DOHH2 (cell line): ENCODE results near the gene LRRC61.

Experiments
- H3F3A ChIP-seq: fragments of 200-600 bp; sonication (generic), shearing (Covaris generic); 2 replicates; pipeline ENCODE4 v1.6.0; 2016; ENCODE audit warnings: antibody characterized with exemption, mild to moderate bottlenecking; ENCODE audit not compliant: control insufficient read depth, insufficient read depth
- H3K27ac ChIP-seq: fragments of 200-600 bp; sonication (generic); 2 replicates; pipeline ENCODE4 v1.5.1; 2014; ENCODE audit warnings: low read depth, mild to moderate bottlenecking, low read length, moderate library complexity
- H3K27me3 ChIP-seq: fragments of 200-600 bp; sonication (generic); 2 replicates; pipeline ENCODE4 v1.6.1; 2014; ENCODE audit warnings: mild to moderate bottlenecking, low read length, mixed read lengths; ENCODE audit not compliant: control insufficient read depth
- H3K36me3 ChIP-seq: fragments of 200-600 bp; sonication (generic); 2 replicates; pipeline ENCODE4 v1.6.1; 2014; ENCODE audit warnings: mild to moderate bottlenecking, low read length, moderate library complexity, mixed read lengths; ENCODE audit not compliant: control insufficient read depth
- H3K4me1 ChIP-seq: fragments of 200-600 bp; sonication (generic); 2 replicates; pipeline ENCODE4 v1.6.1; 2014; ENCODE audit warnings: mild to moderate bottlenecking, low read length, mixed read lengths; ENCODE audit not compliant: control insufficient read depth
- H3K4me2 ChIP-seq: fragments of 200-600 bp; sonication (generic); 2 replicates; pipeline ENCODE4 v1.6.0; 2014; ENCODE audit warnings: mild to moderate bottlenecking, low read length, moderate library complexity
- H3K4me3 ChIP-seq: fragments of 200-600 bp; sonication (generic); 2 replicates; pipeline ENCODE4 v1.5.1; 2014; ENCODE audit warnings: mild to moderate bottlenecking, low read length, mixed read lengths
- H3K79me2 ChIP-seq: fragments of 200-600 bp; sonication (generic); 2 replicates; pipeline ENCODE4 v1.6.1; 2014; ENCODE audit warnings: mild to moderate bottlenecking, low read length, mixed read lengths; ENCODE audit not compliant: control insufficient read depth
- H3K9me2 ChIP-seq: fragments of 200-600 bp; sonication (generic); replicated peaks from 2 replicates; pipeline ENCODE4 v1.6.1; 2014; ENCODE audit warnings: mild to moderate bottlenecking, low read length, mixed read lengths; ENCODE audit not compliant: control insufficient read depth
- H3K9me3 ChIP-seq: fragments of 200-600 bp; sonication (generic); 2 replicates; pipeline ENCODE4 v1.6.1; 2014; ENCODE audit warnings: antibody characterized with exemption, low read length, mixed read lengths; ENCODE audit not compliant: control insufficient read depth, insufficient read depth
- H4K20me1 ChIP-seq: fragments of 200-600 bp; sonication (generic); 2 replicates; pipeline ENCODE4 v1.6.0; 2014; ENCODE audit warnings: low read depth, mild to moderate bottlenecking, antibody characterized with exemption, low read length, moderate library complexity; ENCODE audit not compliant: control insufficient read depth, insufficient read depth
- EZH2phosphoT487 ChIP-seq: fragments of 200-600 bp; sonication (generic); IDR thresholded peaks from 2 replicates; pipeline ENCODE4 v1.6.1; 2017; ENCODE audit warnings: borderline replicate concordance, mild to moderate bottlenecking, antibody characterized with exemption, low read length, moderate library complexity, mixed read lengths
- TF ChIP-seq, protein P1 (sequence below): fragments of 200-600 bp; sonication (generic); IDR thresholded peaks from one replicate; pipeline ENCODE4 v1.5.1; 2014; ENCODE audit warnings: antibody characterized with exemption, mild to moderate bottlenecking, low read depth, low read length; ENCODE audit not compliant: poor library complexity, severe bottlenecking

LRRC61 gene

DNA sequence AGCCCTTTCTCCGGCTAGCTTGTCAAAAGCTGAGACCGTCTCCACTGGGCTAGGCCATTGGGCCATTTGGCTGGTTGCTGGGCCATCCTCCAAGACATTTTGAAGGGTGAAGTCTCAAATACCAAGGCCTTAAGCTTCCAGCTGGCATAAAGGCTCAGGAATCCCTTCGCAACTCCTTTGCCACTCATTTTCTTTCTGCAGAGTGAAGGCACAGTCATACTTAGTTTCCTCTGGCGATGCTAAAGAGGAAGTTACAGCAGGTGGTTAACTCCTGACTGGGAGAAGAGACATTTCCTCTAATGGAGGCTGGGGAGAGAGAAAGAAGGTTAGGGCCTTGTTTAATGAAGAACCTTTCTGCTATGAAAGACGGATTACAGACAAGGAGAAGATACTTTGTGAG is 40.7 kb downstream of the LRRC61 start:
- H3F3A ChIP-seq, result peaks cover 32% of the 10 kb centered on the region
- H3K4me2 ChIP-seq, result peak overlapping the region; percentile 62
- no peaks in the 10 kb centered on the region for H3K9me2 ChIP-seq
- no peaks in the 10 kb centered on the region for H3K27me3 ChIP-seq
- TF ChIP-seq EZH2phosphoT487, result no peak
- TF ChIP-seq, protein P1, sequence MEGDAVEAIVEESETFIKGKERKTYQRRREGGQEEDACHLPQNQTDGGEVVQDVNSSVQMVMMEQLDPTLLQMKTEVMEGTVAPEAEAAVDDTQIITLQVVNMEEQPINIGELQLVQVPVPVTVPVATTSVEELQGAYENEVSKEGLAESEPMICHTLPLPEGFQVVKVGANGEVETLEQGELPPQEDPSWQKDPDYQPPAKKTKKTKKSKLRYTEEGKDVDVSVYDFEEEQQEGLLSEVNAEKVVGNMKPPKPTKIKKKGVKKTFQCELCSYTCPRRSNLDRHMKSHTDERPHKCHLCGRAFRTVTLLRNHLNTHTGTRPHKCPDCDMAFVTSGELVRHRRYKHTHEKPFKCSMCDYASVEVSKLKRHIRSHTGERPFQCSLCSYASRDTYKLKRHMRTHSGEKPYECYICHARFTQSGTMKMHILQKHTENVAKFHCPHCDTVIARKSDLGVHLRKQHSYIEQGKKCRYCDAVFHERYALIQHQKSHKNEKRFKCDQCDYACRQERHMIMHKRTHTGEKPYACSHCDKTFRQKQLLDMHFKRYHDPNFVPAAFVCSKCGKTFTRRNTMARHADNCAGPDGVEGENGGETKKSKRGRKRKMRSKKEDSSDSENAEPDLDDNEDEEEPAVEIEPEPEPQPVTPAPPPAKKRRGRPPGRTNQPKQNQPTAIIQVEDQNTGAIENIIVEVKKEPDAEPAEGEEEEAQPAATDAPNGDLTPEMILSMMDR, result no peak
- peak overlapping the region; percentile 90 for H3K27ac ChIP-seq
- peaks cover 6% of the 10 kb centered on the region for H3K79me2 ChIP-seq
- no peaks in the 10 kb centered on the region for H3K9me3 ChIP-seq
- H3K36me3 ChIP-seq, result peaks cover under 1% of the 10 kb centered on the region
- no peaks in the 10 kb centered on the region for H4K20me1 ChIP-seq
- H3K4me3 ChIP-seq, result peak overlapping the region; percentile 42
- peaks cover 76% of the 10 kb centered on the region for H3K4me1 ChIP-seq

DNA sequence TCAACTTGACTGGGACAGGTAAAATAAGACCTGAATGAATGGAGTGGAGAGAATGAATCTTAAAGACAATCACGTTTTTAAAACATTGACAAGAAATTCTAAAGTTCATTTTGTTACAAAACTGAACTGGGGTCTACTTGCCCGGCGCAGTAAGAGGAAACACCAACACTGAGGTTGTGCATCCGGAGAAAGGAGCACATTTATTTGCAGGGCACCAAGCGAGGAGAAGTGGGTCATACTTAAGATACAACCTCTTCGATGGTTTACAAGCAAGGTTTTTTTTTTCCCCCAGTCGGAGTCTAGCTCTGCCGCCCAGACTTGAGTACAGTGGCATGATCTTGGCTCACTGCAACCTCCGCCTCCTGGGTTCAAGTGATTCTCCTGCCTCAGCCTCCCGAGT is 42.0 kb downstream of the LRRC61 start:
- no peaks in the 10 kb centered on the region for H3K27me3 ChIP-seq
- H3K36me3 ChIP-seq, result peaks cover 13% of the 10 kb centered on the region
- H3F3A ChIP-seq, result peaks cover 28% of the 10 kb centered on the region
- H3K9me3 ChIP-seq, result no peaks in the 10 kb centered on the region
- no peak for TF ChIP-seq EZH2phosphoT487
- TF ChIP-seq, protein P1, result no peak
- H4K20me1 ChIP-seq, result no peaks in the 10 kb centered on the region
- H3K4me1 ChIP-seq, result peaks cover 81% of the 10 kb centered on the region
- no peak overlapping the region for H3K4me3 ChIP-seq
- H3K27ac ChIP-seq, result peak overlapping the region; percentile 90
- no peaks in the 10 kb centered on the region for H3K9me2 ChIP-seq
- H3K79me2 ChIP-seq, result peaks cover 19% of the 10 kb centered on the region
- peak overlapping the region; percentile 62; the same call in 1 of the 2 replicates for H3K4me2 ChIP-seq

DNA sequence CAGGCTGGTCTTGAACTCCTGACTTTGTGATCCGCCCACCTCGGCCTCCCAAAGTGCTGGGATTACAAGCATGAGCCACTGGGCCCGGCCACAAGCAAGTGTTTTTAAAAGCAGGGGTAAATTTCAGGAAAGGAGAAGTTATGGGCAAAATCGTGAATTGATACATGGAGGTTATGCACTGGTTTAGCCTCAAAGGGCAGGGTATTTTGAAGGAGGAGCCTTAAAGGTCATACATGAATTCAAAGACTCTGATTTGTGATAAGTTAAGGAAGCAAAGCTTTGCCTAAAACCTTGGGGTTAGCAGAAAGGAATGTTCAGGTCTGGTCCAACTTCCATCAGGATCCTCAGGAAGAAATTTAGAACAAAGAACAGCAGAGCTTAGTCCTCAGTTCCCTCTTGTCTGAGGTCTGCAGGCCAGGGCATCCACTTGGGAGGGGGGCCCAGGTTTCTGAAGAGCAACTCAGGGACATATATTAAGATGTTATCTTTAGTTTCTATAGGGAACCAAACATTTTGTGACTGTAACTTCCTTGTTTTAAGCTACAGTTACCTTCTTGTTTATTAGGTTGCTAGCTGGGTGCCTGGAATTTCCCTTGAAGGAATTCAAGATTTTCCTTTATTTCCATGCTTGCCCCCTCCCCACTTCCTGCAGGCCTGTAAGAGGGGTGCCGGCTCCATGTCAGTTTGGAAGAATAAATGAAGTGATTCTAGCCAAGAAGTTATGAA is 42.7 kb downstream of the LRRC61 start:
- Histone ChIP-seq H3K9me2 (no peaks in the 10 kb centered on the region), H3K4me2 (peak overlapping the region; percentile 62)

More for the DNA sequence above, 42.7 kb downstream of the LRRC61 start:
- Histone ChIP-seq H3K27ac (peak overlapping the region; percentile 90), H3K4me1 (peaks cover 88% of the 10 kb centered on the region), H3K4me3 (peak overlapping the region; percentile 36), H3K27me3 (no peaks in the 10 kb centered on the region), H3K79me2 (peaks cover 26% of the 10 kb centered on the region), H3F3A (peaks cover 28% of the 10 kb centered on the region), H3K36me3 (peaks cover 20% of the 10 kb centered on the region), H4K20me1 (peaks cover 4% of the 10 kb centered on the region), H3K9me3 (no peaks in the 10 kb centered on the region)
- TF ChIP-seq, protein P1, result no peak
- TF ChIP-seq EZH2phosphoT487, result no peak
